Lung (tissue), 12 donors: ENCODE measurements around the gene PGAP2. TPM values are rescaled to one million over a fixed set of nuclear protein-coding genes. Genes with fewer than 3 reads are reported as not detected.

Experiments used
- ATAC-seq: fragments of 200-7000 bp; cut with Tn5 transposase; one replicate; pipeline ENCODE4 v1.9.1; 2020; ENCODE audit warnings: moderate number of reproducible peaks; ENCODE audit not compliant: insufficient read depth, low FRiP score
- DNase-seq, 3 donors: peaks; one replicate each; pipeline ENCODE4 v3.0.0-alpha.2; 2013 to 2017
- H3K27ac ChIP-seq, 2 donors: one replicate each; pipeline ENCODE4 v1.5.1; 2013; ENCODE audit warnings: mild to moderate bottlenecking in 2 of 2, moderate library complexity in 2 of 2, control low read depth in 1 of 2, inconsistent platforms in 1 of 2, low read depth in 1 of 2, low read length in 1 of 2
- H3K27me3 ChIP-seq, 3 donors: one replicate each; pipeline ENCODE4 v1.5.1; 2013; ENCODE audit warnings: low read length in 2 of 3; ENCODE audit not compliant: control insufficient read depth in 3 of 3, insufficient read depth in 3 of 3
- H3K36me3 ChIP-seq, 4 donors: one replicate each; pipeline ENCODE4 v1.5.1; 2013; ENCODE audit warnings: low read length in 4 of 4, mild to moderate bottlenecking in 1 of 4, moderate library complexity in 1 of 4; ENCODE audit not compliant: control insufficient read depth in 4 of 4, insufficient read depth in 4 of 4
- H3K4me1 ChIP-seq, 5 donors: one replicate each; pipeline ENCODE4 v1.5.1; 2013; ENCODE audit warnings: low read length in 5 of 5, mild to moderate bottlenecking in 2 of 5, moderate library complexity in 1 of 5; ENCODE audit not compliant: control insufficient read depth in 5 of 5, insufficient read depth in 5 of 5
- H3K4me3 ChIP-seq: one replicate; pipeline ENCODE4 v1.5.1; 2013; ENCODE audit warnings: mild to moderate bottlenecking, control low read depth, moderate library complexity
- H3K9ac ChIP-seq, 2 donors: one replicate each; pipeline ENCODE4 v1.5.1; 2013; ENCODE audit warnings: low read length in 2 of 2, control low read depth in 1 of 2; ENCODE audit not compliant: insufficient read depth in 1 of 2
- H3K9me3 ChIP-seq, 4 donors: one replicate each; pipeline ENCODE4 v1.5.1; 2013; ENCODE audit warnings: low read length in 3 of 4, mild to moderate bottlenecking in 1 of 4, moderate library complexity in 1 of 4; ENCODE audit not compliant: control insufficient read depth in 4 of 4, insufficient read depth in 3 of 4
- WGBS, 2 donors: extraction: QIAGEN DNeasy Blood & Tissue Kit; methylation state at CpG; one replicate each; pipeline ENCODE4 v1.1.7; 2013; 5-methylcytosine and 5-hydroxymethylcytosine counted together
- polyA plus RNA-seq, 2 donors: library from polyadenylated mRNA; stranded (reverse); fragments of 200-250 nt; gene quantifications; one replicate each; pipeline ENCODE4 v1.2.1, GENCODE V29; 2013
- total RNA-seq, 2 donors: library from RNA; depleted of rRNA in 1 of 2; stranded (reverse); fragments of >200 nt in 1 of 2; gene quantifications; one replicate each; pipeline ENCODE4 v1.2.1, GENCODE V29; 2014 to 2021
- TF ChIP-seq, protein P1 (sequence below): IDR thresholded peaks from 2 replicates; pipeline ENCODE4 v1.5.1; 2012; ENCODE audit warnings: mild to moderate bottlenecking; ENCODE audit errors: control extremely low read depth, extremely low read depth
- donor health status: control.
- donor health status: control.
- donor health status: Bipolar disorder and iron deficiency.
- donor health status: healthy.
- donor health status: DM: yes; HTN: yes; CAD: no.

PGAP2 gene
- total and polyA plus RNA-seq, 4 donors, result 17.5 to 23.6 (median 20.9) TPM

DNA sequence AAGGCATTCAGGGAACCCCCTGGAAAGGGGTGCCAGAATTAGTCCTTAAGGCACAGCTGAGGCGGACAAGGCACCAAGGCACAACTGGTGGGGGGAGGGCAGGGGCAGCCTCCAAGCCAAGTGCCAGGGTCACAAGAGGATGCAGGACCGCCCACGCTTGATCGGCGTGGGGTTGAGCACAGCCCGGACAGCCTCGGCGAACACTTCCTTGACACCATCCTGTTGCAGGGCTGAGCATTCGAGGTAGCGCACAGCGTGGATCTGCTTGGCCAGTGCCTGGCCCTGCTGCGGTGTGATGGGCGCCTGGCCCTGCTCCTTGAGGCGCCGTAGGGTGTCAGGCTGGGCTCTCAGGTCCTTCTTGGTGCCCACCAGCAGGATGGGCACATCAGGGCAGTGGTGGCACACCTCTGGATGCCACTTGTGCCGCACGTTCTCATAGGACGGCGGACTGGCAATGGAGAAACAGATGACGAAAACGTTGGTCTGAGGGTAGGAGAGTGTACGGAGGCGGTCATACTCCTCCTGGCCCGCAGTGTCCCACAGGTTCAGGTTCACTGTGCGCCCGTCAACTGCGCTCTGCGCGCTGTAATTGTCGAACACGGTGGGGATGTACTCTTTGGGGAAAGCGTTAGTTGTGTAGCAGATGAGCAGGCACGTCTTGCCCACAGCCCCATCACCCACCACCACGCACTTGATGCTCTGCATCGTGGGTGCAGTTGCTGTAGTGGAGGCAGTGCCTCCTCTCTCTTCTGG, 19.2 kb downstream of the PGAP2 start:
- 90 to 91% methylated on average over 35 of the region's 35 CpGs for WGBS, 2 donors
- Histone ChIP-seq H3K9ac (no peak overlapping the region), H3K4me1 (peaks cover 0 to 15% (median 0%) of the 10 kb centered on the region in 5 donors), H3K9me3 (no peaks in the 10 kb centered on the region), H3K27ac (no peak overlapping the region), H3K36me3 (peaks cover 4 to 34% (median 7%) of the 10 kb centered on the region in 4 donors), H3K4me3 (no peak overlapping the region), H3K27me3 (no peaks in the 10 kb centered on the region)
- no peak for DNase-seq
- TF ChIP-seq, protein P1, sequence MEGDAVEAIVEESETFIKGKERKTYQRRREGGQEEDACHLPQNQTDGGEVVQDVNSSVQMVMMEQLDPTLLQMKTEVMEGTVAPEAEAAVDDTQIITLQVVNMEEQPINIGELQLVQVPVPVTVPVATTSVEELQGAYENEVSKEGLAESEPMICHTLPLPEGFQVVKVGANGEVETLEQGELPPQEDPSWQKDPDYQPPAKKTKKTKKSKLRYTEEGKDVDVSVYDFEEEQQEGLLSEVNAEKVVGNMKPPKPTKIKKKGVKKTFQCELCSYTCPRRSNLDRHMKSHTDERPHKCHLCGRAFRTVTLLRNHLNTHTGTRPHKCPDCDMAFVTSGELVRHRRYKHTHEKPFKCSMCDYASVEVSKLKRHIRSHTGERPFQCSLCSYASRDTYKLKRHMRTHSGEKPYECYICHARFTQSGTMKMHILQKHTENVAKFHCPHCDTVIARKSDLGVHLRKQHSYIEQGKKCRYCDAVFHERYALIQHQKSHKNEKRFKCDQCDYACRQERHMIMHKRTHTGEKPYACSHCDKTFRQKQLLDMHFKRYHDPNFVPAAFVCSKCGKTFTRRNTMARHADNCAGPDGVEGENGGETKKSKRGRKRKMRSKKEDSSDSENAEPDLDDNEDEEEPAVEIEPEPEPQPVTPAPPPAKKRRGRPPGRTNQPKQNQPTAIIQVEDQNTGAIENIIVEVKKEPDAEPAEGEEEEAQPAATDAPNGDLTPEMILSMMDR, result no peak
- no peak for ATAC-seq

DNA sequence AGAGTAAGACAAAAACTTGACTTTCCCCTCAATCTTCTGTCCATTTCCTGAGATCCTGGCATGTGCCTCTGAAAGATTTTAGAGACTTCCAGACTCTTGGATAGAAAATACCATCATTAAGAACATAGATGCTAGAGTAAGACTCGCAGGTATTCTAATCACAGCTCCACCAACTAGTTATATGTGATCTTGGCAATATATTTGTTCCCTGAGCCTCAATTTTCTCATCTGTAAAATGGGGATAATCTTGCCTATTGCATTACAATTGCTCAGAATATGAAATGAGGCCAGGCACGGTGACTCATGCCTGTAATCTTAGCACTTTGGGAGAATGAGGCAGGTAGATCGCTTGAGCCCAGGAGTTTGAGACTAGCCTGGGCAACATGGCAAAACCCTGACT, 21.7 kb downstream of the PGAP2 start:
- ATAC-seq (no peak), DNase-seq (no peak)
- H3K4me3 ChIP-seq, result no peak overlapping the region
- no peak overlapping the region for H3K27ac ChIP-seq
- no peak overlapping the region for H3K9ac ChIP-seq
- peaks cover 0 to 25% (median 4%) of the 10 kb centered on the region in 5 donors for H3K4me1 ChIP-seq
- WGBS, 2 donors, result 96 to 97% methylated on average over 3 of the region's 3 CpGs
- TF ChIP-seq, protein P1, result no peak
- no peaks in the 10 kb centered on the region for H3K27me3 ChIP-seq
- peaks cover 1 to 34% (median 4%) of the 10 kb centered on the region in 4 donors for H3K36me3 ChIP-seq
- H3K9me3 ChIP-seq, result no peaks in the 10 kb centered on the region

- H3K27me3 ChIP-seq, result no peaks in the 10 kb centered on the region
- DNase-seq (no peak), ATAC-seq (no peak)
- peaks cover 0 to 32% (median 4%) of the 10 kb centered on the region in 4 donors for H3K36me3 ChIP-seq
- no peak overlapping the region for H3K4me3 ChIP-seq
- TF ChIP-seq, protein P1, result no peak
- no peaks in the 10 kb centered on the region for H3K9me3 ChIP-seq
- H3K27ac ChIP-seq, result peak overlapping the region in 1 of 2 donors; percentile 62
- no peak overlapping the region for H3K9ac ChIP-seq
- WGBS, 2 donors, result 35 to 53% methylated on average over 1 of the region's 1 CpG
- H3K4me1 ChIP-seq, result peaks cover 6 to 31% (median 11%) of the 10 kb centered on the region in 5 donors
These were observed 22.4 kb downstream of the PGAP2 start for GRCh38 chr11:3830730-3831129.
